ENCODE data around the gene BMP2K.

- peak in 2 of 3 donors; percentile 53 to 54 for TF ChIP-seq POLR2A (IDR thresholded peaks at IDR 0.05)
- no peak for TF ChIP-seq CTCF (IDR thresholded peaks at IDR 0.05)
These were observed at the start of gene BMP2K for GRCh38 chr4:78776079-78776728.
